Keratinocyte (primary cell): ENCODE measurements around the gene ANKRD28. TPM values are rescaled to one million over a fixed set of nuclear protein-coding genes. Genes with fewer than 3 reads are reported as not detected.
A peak's percentile ranks its signal among the peaks of the same experiment; 100 is the strongest.

Source experiments
- DNase-seq: peaks from one replicate; pipeline ENCODE4 v3.0.0-alpha.2; 2011; ENCODE audit warnings: low read depth, missing footprints, low spot score
- FAIRE-seq: peaks from 2 replicates; lab custom pipeline; 2011; peaks lifted over from hg19 to GRCh38; lab: Jason Lieb, UNC
- H2AFZ ChIP-seq: 2 replicates; pipeline ENCODE4 v1.6.0; 2012; ENCODE audit warnings: low read length, control low read depth, inconsistent platforms; ENCODE audit not compliant: control insufficient read depth
- H3K27ac ChIP-seq: 2 replicates; pipeline ENCODE4 v1.5.1; 2011; ENCODE audit warnings: low read length; ENCODE audit not compliant: control insufficient read depth, insufficient read depth
- H3K27me3 ChIP-seq: 3 replicates; pipeline ENCODE4 v1.6.0; 2011; ENCODE audit warnings: low read length; ENCODE audit not compliant: control insufficient read depth, insufficient read depth; ENCODE audit errors: extremely low read depth
- H3K36me3 ChIP-seq, 2 experiments: 2 replicates in 1 of 2; 3 replicates in 1 of 2; pipeline ENCODE4 v1.5.1; 2011; ENCODE audit warnings: low read length in 2 of 2, mild to moderate bottlenecking in 1 of 2; ENCODE audit not compliant: control insufficient read depth in 2 of 2, insufficient read depth in 2 of 2; ENCODE audit errors: extremely low read depth in 1 of 2
- H3K4me1 ChIP-seq: 3 replicates; pipeline ENCODE4 v1.5.1; 2011; ENCODE audit warnings: low read length; ENCODE audit not compliant: control insufficient read depth, insufficient read depth; ENCODE audit errors: extremely low read depth
- H3K4me2 ChIP-seq: 3 replicates; pipeline ENCODE4 v1.6.0; 2011; ENCODE audit warnings: low read depth, low read length; ENCODE audit not compliant: control insufficient read depth, insufficient read depth; ENCODE audit errors: extremely low read depth
- H3K4me3 ChIP-seq, 3 experiments: fragments of 200-600 bp in 1 of 3; sonication (generic) in 1 of 3; 2 replicates in 2 of 3; 3 replicates in 1 of 3; pipeline ENCODE4 v1.5.1; 2011 to 2016; ENCODE audit warnings: low read length in 3 of 3, mild to moderate bottlenecking in 3 of 3, control low read depth in 2 of 3, inconsistent platforms in 1 of 3, low read depth in 1 of 3, mixed read lengths in 1 of 3, mixed run types in 1 of 3, moderate library complexity in 1 of 3; ENCODE audit not compliant: control insufficient read depth in 2 of 3, insufficient read depth in 2 of 3; ENCODE audit errors: extremely low read depth in 1 of 3
- H3K79me2 ChIP-seq: 2 replicates; pipeline ENCODE4 v1.6.0; 2012; ENCODE audit warnings: low read length; ENCODE audit not compliant: control insufficient read depth, insufficient read depth
- H3K9ac ChIP-seq: 3 replicates; pipeline ENCODE4 v1.6.0; 2011; ENCODE audit warnings: low read length; ENCODE audit not compliant: control insufficient read depth, insufficient read depth; ENCODE audit errors: extremely low read depth
- H3K9me1 ChIP-seq: 3 replicates; pipeline ENCODE4 v1.6.0; 2011; ENCODE audit warnings: low read length; ENCODE audit not compliant: control insufficient read depth, insufficient read depth; ENCODE audit errors: extremely low read depth
- H3K9me3 ChIP-seq: 2 replicates; pipeline ENCODE4 v1.5.1; 2012; ENCODE audit warnings: low read depth, low read length; ENCODE audit not compliant: control insufficient read depth
- H4K20me1 ChIP-seq: 3 replicates; pipeline ENCODE4 v1.6.0; 2011; ENCODE audit warnings: low read length; ENCODE audit not compliant: control insufficient read depth, insufficient read depth; ENCODE audit errors: extremely low read depth
- EZH2 ChIP-seq: IDR thresholded peaks from one replicate; pipeline ENCODE4 v1.6.1; 2012; ENCODE audit warnings: inconsistent platforms, mild to moderate bottlenecking, low read length, moderate library complexity
- dilution Hi-C: fragments of 300-500 bp; cut with MboI; formaldehyde crosslinking; loops from one replicate; pipeline ENCODE4 v1.7.0; 2020; ENCODE audit warnings: low sequenced_read_pairs; ENCODE audit not compliant: extremely low pct_ligation_motif_present
- polyA plus RNA-seq, 5 experiments: library from polyadenylated mRNA; depleted of rRNA in 3 of 5; stranded (reverse) in 3 of 5; stranded (forward) in 1 of 5; unstranded in 1 of 5; fragments of >200 nt; gene quantifications; 1 replicate in 1 of 5; 2 replicates in 3 of 5; 3 replicates in 1 of 5; pipeline versions ENCODE4 v1.2.1 to v1.2.3, GENCODE V29; 2011 to 2012; ENCODE audit warnings: missing spikeins in 2 of 5, low read depth in 1 of 5, low replicate concordance in 1 of 5
- TF ChIP-seq, protein P1 (sequence below), 3 experiments: IDR thresholded peaks in 1 of 3; conservative IDR thresholded peaks in 1 of 3; optimal IDR thresholded peaks in 1 of 3; 2 replicates in 2 of 3; 3 replicates in 1 of 3; pipeline versions ENCODE3 to v1.5.1; 2011; ENCODE audit warnings: low read length in 3 of 3, mild to moderate bottlenecking in 3 of 3, moderate library complexity in 2 of 3, control low read depth in 1 of 3, inconsistent platforms in 1 of 3; ENCODE audit not compliant: insufficient read depth in 2 of 3; ENCODE audit errors: extremely low read depth in 1 of 3

The ANKRD28 gene
- polyA plus RNA-seq, 1 donor (not counting 4 experiments of a cell fraction or from before 2014, with no cell fraction given): 32.7 TPM

- DNase-seq (no peak), FAIRE-seq (no peak)
- Histone ChIP-seq H3K9me1 (no peaks in the 10 kb centered on the region), H3K4me1 (peaks cover 23% of the 10 kb centered on the region), H3K79me2 (peaks cover 56% of the 10 kb centered on the region), H4K20me1 (no peaks in the 10 kb centered on the region), H3K4me2 (peak overlapping the region; percentile 72), H3K27me3 (no peaks in the 10 kb centered on the region), H3K9ac (peak overlapping the region; percentile 81), H3K9me3 (no peaks in the 10 kb centered on the region), H2AFZ (no peak overlapping the region), H3K4me3 (peak overlapping the region in 2 of 3 experiments; percentile 36 to 71), H3K27ac (peak overlapping the region; percentile 89), H3K36me3 (no peaks in the 10 kb centered on the region)
- dilution Hi-C loops: no loop called here
- no peak for TF ChIP-seq EZH2
- TF ChIP-seq, protein P1, sequence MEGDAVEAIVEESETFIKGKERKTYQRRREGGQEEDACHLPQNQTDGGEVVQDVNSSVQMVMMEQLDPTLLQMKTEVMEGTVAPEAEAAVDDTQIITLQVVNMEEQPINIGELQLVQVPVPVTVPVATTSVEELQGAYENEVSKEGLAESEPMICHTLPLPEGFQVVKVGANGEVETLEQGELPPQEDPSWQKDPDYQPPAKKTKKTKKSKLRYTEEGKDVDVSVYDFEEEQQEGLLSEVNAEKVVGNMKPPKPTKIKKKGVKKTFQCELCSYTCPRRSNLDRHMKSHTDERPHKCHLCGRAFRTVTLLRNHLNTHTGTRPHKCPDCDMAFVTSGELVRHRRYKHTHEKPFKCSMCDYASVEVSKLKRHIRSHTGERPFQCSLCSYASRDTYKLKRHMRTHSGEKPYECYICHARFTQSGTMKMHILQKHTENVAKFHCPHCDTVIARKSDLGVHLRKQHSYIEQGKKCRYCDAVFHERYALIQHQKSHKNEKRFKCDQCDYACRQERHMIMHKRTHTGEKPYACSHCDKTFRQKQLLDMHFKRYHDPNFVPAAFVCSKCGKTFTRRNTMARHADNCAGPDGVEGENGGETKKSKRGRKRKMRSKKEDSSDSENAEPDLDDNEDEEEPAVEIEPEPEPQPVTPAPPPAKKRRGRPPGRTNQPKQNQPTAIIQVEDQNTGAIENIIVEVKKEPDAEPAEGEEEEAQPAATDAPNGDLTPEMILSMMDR (optimal IDR thresholded peaks at IDR 0.05 in 1 of 3, IDR thresholded peaks at IDR 0.05 in 1 of 3, conservative IDR thresholded peaks at IDR 0.05 in 1 of 3; ENCODE audit: extremely low read depth in 1 of 3, insufficient read depth in 2 of 3, low read length in 3 of 3): no peak
Observed at GRCh38 chr3:15796331-15796730, 1.4 kb downstream of the ANKRD28 start.

DNA sequence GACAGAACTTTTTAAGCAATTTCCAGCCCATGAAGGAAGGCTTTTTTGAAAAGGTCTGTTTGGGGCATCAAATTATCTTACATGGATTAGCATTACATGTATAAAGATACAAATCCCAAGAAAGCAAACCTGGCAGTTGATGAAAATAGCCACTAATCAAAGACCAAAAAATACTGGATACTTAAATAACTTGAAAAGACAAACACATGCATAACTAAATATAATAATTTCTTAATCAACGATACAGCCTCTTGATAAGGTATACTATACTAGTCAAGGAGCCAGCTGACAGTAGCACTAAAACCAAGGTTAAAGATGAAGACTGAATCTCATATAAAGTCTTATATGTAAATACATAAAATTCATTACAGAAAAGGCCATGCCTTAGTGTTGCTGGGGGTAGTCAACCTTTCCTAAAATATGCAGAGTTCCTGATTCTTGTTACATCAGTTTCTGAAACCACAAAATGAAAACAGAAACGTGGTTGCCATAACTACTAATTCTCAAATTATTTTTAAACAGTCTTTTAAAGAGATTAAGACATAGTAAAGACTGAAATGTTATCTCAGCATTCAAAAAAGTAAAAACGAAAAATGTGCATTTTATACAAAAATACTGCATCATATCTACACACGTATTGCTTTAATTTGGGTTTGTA lies 2.0 kb downstream of the ANKRD28 start:
- Histone ChIP-seq H3K36me3 (no peaks in the 10 kb centered on the region), H3K4me3 (peak overlapping the region in 2 of 3 experiments; percentile 36 to 71), H3K27me3 (no peaks in the 10 kb centered on the region), H4K20me1 (no peaks in the 10 kb centered on the region), H3K4me2 (peak overlapping the region; percentile 72), H3K9me1 (no peaks in the 10 kb centered on the region), H3K9ac (peak overlapping the region; percentile 81), H3K4me1 (peaks cover 23% of the 10 kb centered on the region), H2AFZ (no peak overlapping the region), H3K27ac (peak overlapping the region; percentile 89), H3K79me2 (peaks cover 58% of the 10 kb centered on the region), H3K9me3 (no peaks in the 10 kb centered on the region)
- dilution Hi-C loops: no loop called here
- FAIRE-seq (no peak), DNase-seq (no peak)
- TF ChIP-seq, protein P1 (optimal IDR thresholded peaks at IDR 0.05 in 1 of 3, IDR thresholded peaks at IDR 0.05 in 1 of 3, conservative IDR thresholded peaks at IDR 0.05 in 1 of 3; ENCODE audit: extremely low read depth in 1 of 3, insufficient read depth in 2 of 3, low read length in 3 of 3): no peak
- TF ChIP-seq EZH2: no peak
